Ecto neural progenitor cell (in vitro differentiated cells): ENCODE results near the gene CLHC1.
"Not testable (repeated sequence)": the region's sequence is repeated elsewhere in the genome, so short reads cannot be mapped to it uniquely, and the experiment has no call there.

Experiments used
- DNase-seq: peaks from one replicate; pipeline ENCODE4 v3.0.0-alpha.2; 2018; ENCODE audit warnings: low spot score

Gene CLHC1

DNA sequence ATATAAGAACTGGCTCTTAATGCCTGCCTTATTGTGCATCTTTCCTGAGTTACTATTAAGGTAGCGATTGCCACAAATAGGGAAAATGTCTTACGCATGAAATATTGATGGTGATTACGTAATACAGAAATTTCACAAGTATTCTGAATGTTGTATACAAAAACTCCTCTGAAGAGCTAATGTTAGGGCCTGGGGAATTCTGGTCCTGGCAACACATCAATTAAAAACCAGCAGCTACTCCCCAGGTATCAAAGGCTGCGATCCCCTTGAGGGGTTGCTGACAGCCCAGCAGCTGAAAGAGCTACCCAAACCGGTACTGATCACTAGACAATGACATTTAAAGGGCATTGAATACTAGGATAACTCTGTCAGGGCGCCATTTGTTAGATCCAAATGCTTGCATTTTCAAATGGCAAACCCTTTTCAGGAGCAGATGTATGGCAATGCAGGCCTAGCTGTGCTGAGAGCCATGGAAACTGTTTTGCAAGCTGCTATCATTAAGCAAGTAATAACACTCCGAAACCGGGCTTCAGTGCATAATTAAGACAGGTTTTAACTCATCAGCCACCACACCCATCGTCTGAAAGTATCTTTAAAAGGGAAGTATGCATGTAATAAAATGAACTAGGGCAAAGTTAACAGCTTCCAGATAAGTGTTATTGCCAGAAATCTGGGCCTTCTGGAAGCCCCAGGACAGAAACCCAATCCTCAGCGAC, 78.4 kb downstream of the CLHC1 start:
- DNase-seq: no peak

DNA sequence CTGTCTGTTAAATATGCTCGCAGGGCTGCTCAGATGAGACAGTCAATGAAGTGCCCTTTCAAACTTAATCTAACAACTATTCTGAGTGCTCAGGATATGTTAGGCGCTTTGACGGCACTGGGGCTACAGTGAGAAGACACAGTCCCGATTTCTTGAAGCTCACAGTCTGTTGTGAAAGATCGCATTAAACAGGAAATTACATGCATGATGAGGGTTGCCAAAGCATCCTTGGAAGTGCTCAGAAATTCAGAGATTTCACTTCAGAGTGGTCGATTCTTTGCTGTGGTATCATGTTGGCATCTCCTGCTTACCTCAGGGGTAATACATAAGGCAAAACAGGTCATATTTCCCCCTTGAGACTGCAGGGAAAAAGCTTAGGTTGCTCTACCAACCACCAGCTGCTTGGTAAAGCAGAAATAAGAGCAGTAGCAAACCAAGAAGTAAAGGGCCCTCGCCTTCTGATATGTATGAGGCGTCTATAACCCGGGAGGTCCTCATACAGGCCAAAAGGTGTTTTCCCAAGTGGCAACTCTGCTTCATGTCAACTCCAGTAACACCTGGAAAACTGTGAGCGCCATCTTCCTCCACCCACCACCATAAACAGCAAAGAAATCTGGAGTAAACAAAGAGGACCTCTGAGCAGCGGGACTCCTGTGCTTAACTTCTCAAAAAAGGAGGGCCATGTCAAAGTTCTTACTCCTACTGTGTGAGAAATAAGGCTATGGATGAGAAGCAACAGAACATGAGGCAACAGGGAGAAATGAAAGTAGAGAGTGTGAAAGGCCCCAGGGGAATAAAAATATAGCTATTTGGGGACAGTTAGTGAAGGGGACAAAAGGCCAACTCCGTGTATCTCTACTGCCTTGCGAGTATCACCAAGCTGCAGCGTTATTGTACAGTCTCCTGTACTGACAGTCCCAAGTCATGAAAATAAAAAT, 79.3 kb downstream of the CLHC1 start:
- DNase-seq: no peak

DNA sequence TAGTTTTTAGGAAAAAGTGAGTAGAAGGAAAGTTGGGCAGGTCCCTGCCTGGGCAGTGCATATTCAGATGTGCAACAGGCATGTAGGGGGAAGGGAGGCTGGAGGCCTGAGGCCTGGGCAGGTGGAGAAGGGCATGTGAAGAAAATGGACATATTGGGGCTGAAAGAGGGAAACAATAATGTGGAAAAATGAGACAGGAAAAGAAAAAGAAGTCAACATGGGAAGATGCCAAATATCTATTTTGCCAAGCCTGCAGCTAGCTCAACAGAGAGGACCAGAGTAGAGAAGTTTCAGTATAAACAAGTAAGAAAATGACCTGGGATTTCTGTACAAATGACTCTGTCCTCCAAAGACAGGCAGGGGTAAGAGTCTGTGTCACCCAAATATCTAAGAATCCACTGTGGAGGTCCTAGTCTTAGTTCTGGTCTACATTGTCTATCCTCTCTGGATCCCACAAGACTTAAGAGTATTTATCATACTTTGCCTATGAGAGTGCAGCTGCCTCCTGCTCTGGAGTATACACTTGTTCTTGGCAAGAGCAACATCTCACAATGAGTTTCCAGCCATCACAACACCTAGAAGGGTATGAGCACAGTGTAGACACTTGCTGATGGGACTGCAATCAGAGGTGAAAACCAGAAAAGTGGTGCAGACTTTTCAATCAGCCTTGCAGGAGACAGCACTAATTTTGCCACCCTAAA, 80.2 kb downstream of the CLHC1 start:
- no peak for DNase-seq

DNA sequence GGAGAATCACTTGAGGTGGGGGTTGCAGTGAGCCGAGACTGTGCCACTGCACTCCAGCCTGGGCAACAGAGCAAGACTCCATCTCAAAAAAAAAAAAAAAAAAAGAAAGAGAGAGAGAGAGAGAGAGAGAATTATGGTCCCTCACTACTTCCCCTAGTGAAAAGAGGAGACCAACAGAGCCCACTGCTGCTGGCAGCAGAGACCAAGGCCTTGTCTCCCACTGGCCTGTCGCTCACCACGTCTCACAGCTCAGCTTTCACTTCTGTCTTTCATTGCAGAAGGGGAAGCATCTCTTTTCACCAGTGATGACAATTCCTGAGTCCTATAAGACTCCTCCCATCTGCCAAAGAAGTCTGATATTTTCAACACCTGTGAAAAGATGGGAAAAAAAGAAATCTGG, 81.3 kb downstream of the CLHC1 start:
- DNase-seq: no peak

DNA sequence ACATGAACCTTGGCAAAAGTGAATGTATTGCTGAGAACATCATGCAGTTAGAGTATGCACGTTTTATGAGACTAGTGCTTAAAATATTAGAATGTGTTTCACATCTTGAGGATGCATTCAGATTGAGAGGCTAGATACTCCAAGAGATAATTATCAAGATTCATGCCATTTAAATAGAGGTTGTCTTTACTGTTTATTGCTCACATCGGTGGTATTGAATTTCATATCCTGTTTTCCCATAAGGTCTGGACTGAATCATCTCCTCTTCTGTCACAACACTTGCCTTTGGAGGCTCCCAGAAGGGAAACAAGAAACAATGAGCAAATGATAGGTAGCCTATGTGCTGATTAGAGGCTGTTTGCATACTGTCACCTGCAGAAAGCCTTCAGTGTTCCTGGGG, 83.8 kb downstream of the CLHC1 start:
- DNase-seq: no peak

DNA sequence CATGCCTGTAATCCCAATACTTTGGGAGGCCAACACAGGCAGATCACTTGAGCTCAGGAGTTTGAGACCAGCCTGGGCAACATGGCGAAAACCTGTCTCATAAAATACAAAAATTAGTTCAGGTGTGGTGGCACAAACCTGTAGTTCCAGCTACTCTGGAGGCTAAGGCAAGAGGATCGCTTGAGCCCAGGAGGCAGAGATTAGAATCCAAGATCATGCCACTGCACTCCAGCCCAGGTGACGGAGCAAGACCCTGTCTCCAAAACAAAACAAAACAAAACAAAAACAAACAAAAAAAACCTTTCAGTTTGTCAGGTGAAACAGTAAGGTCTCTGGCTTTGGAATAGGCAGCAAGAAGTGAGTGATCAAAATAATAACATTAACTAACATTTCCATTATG, 84.6 kb downstream of the CLHC1 start:
- no peak for DNase-seq

DNA sequence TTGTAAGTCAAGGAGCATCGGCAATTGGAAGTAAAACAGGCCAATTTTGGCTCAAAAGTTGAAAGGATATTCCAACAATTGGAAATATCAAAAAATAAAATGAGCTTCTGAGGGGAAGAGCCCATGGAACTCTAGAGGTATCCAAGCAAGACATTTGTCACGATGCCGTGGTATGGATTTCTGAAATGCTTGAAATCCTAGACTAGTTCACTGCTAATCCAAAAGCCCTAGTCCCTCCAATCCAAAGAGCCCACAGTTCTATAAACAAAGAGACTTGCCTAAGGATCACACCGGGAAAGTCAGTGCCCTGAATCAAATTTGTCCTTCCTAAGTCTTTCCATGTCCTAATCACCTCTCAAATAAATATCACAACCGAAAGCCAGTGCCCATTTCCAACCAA, 85.1 kb downstream of the CLHC1 start:
- DNase-seq: no peak

DNA sequence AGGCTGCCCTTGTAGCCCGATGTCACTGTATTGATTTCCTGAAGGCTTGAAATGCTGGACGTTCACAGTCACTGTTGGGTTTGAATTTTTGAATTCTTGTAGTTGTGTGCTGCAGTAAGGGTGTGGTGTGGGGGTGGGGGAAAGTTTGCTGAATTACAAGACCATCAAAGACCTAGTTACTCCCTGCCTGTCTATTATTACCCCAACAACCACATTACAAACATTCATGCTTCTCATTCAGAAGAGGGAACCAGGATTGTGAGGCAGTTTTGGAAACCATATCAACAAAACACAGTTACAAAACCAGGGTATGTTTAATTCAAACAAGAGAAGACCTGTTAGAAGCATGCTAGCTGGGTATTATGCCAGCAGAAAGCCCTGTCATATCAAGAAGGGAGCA, 85.8 kb downstream of the CLHC1 start:
- no peak for DNase-seq

DNA sequence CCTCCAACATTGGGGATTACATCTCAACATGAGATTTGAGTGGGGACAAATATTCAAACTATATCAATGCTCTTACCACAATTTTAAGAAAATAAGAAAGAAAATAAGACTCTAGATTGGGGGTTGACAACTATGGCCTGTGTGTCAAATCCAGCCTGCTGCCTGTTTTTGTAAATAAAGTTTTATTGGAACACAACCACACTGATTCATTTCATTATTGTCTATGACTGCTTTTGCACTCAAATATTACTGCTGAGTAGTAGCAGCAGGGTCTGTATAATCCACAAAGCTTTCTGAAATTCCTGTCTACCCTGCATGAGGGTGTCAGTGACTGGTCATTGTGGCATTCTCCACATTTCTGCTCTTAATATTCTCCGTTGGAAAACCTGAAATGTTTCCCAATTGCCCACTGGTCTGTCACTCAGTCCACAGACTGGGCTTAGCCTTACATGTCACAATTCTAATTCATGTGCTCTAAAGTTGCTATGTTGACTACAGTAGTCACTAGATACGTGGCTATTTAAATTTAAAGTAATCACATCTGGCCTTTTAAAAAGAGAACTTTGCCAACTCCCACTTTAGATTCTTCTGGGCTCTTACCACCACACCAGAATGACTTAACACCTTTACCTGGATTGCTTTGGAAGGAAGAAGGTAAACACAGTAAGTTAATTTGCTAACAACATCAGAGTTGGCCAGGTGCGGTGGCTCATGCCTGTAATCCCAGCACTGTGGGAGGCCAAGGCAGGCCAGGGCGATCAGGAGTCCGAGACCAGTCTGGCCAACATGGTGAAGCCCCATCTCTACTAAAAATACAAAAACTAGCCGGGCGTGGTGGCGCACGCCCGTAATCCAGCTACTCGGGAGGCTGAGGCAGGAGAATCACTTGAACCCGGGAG, 86.9 kb downstream of the CLHC1 start:
- no peak for DNase-seq

DNA sequence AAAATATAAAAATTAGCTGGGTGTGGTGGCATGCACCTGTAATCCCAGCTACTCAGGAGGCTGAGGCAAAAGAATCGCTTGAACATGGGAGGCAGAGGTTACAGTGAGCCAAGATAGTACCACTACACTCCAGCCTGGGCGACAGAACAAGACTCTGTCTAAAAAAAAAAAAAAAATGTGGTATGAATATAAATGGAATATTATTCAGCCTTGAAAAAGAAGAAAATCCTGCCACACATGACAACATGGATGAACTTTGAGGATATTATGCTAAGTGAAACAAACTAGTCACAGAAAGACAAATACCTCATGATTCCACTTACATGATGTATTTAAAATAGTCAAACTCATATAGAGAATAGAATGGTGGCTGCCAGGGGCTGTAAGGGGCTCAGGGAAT, 88.4 kb downstream of the CLHC1 start:
- DNase-seq: not testable (repeated sequence)

DNA sequence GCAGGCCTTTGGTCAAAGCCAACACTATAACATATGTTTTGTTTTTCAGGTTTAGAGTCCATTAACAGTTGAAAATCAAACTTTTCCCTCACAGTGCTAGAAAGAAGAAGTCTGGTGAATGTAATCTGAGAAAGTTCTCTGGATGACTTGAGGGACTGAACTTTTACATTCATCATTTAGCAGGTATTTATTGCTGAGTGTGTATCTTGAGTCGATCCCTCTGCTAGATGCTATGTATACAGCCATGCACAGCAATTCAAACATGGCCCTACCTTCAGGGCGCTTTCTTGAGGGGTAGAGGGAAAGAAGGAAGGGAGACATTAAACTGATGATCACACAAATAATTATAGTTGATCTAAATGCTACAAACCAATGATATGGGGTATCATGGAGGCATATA, 89.6 kb downstream of the CLHC1 start:
- no peak for DNase-seq

DNA sequence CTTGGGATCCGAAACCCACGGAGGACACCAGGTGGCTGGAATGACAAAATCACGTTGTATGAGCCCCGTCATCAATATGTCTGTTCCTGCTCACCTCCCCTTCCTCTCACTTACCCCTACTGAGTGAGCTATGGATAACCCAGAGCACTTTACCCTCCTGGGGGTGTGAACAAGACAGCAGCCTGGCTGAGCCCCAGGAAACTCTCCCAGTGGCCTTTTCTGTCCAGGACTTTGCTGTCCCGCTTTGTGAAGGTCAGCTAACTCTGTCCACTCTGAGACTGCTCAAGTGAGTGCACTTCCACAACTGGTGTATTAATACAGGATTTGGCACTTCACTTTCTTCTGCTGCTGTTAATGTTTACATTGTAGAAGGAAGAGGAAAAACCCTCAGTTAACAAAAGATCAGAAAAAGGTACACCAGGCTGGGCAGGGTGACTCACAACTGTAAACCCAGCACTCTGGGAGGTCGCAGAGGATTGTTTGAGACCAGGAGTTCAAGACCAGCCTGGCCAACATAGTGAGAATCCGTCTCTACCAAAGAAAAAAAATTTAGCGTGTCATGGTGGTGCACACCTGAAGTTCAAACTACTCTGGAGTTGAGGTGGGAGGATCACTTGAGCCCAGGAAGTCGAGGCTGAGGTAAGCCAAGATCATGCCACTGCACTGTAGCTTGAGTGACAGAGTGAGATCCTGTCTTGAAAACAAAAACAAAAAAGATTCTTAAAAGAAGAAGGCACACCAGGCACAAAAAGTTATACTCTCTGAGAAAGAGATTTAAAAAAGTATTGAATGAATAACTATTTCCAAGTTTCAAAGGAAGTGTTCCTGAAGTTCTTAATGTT, 90.3 kb downstream of the CLHC1 start:
- DNase-seq: no peak

DNA sequence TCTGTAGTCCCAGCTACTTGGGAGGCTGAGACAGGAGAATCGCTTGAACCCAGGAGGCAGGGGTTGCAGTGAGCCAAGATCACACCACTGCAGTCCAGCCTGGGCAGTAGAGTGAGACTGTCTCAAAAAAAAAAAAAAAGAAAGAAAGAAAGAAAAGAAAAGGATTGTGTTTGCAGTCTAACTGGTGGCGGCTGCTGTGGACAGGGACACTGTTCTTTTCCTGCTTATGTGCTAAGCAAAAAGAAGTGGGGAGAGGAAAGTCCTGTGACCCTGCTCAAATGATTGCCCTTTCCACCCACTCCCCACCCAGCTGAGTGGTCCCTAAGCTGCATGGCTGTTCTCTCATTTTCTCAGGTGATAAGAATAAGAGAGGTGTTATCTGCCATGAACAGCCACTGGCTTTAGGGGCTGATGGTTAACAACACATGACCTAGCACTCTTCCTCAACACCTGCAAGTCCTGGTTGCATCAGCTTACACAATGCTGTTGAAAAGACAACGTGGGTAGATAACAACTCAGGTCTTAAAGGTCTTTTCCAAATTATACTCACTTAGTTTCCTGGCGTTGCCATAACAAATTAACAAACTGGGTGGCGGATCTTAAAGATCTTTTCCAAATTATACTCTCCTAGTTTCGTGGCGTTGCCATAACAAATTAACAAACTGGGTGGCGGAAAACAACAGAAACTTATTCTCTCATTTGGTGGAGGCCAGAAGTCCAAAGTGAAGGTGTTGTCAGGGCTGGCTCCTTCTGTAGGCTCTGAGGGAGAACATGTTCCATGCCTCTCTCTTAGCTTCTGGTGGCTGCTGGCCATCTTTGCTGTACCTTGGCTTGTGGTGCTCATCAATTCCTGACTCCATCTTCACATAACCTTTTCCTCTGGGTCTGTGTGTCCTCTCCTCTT, 91.5 kb downstream of the CLHC1 start:
- DNase-seq: no peak

DNA sequence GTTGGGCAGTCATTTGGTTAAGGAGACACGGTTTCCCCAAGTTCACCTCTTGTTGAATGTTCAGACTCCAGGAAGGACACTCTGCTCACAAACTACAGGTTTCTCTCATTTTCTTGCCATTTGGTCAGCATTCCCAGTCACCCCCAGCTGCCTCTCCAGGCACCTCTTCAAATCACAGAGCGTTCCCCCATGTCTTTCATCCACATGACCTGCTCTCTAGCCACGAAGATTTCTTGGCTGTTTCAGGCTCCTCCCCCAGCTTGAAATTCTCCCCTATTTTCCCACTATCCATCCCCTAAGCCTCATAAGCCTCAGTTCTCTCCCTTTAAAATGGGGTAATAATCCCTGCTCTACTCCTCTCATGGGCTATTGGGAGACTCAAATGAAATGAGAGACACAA, 92.8 kb downstream of the CLHC1 start:
- DNase-seq: no peak

DNA sequence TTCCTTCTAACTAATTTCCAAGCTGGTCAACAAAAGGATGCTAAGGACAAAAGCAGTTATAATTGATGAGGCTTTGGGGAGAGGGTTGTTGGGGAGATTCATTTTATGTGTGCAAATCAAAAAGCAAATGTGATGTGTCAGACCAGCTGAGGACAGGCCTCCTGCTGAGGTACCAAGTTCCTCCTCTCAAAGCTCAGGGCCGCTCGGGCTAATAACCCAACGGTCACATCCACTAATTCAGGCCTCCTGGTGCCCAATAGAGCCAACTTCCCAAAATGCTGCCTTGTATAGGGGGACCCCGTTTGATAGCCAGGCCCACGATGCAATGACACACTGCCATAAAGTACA, 93.2 kb downstream of the CLHC1 start:
- no peak for DNase-seq

DNA sequence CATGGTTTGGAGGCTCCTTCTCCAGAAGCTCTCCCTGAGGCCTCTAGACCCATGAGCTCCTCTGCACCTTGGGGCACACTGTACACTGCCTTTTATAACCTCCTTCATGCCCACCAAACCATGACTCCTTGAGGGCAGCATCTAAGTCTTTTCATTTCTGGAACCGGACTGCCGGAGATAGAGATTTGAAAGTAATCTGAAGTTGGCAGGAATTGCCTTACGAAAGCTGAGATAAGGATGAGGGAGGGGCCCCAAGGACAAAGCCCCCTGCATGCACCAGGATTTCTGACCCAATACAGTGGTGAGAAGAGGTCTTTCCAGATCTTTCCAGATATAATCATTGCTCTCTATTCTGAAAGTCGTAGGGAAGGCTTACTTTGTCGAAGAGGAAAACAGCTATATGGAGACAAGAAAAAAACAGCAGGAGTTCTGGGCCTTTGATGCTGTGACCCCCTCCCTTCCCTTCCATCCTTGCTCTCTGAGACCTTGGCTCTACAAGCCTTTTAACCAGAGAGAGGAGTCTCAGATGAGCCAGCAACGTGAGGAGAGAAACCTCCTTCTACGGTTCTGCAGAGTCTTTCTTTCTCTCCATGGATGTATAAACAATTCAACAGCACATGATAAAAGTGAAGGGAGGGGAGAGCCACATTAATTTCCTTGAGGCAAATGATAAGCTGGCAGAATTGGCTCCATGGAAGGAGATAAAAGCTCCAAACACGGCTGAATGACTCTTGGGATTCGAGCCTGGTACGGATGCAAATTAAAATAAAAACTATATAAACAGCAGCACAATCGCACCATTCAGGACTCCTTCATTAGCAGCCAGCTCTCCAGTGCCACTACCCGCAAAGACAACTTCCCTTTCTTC, 93.8 kb downstream of the CLHC1 start:
- DNase-seq: no peak

DNA sequence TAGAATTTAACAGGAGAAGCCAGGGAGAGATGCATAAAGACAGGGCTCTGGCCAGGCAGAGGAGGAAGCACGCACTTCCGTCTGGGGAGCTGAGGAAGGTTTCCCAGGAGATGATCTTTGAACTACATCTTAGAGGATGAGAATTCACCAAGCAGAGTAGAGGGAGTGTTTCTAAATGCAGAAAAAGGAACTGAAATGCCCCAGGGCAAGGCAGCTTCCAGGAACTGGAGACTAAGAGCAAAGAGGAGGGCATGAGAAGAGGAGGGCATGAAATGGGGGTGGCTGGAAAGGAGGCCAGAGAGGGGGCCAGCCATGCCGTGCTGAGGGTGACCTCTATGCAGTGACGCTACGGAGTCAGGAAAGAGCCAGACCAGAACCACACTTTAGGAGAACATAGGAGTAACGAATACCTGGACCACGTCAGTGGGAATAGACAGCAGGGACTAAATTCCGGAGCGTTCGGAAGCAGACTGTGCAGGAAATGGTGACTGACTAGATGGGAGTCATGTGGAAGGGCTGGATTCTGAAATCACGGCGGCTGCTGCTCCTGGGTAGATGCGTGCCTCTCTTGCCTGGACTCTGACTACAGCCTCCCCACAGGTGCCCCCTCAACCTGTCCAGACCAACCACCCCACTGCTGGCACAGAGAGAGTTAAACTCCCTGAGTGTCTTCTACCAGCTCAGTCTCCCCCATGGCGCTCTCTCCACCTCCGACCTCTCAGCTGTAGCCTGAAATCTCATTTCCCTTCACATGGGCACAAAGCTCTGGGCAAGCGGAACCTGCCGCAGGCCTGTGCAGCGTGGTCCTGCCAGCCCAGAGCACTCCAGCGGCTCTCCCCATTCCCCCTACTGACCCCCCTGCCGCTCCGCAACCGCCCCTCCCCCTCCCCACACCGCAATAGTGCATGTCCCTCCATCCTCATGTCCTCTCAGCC, 94.8 kb downstream of the CLHC1 start:
- no peak for DNase-seq

DNA sequence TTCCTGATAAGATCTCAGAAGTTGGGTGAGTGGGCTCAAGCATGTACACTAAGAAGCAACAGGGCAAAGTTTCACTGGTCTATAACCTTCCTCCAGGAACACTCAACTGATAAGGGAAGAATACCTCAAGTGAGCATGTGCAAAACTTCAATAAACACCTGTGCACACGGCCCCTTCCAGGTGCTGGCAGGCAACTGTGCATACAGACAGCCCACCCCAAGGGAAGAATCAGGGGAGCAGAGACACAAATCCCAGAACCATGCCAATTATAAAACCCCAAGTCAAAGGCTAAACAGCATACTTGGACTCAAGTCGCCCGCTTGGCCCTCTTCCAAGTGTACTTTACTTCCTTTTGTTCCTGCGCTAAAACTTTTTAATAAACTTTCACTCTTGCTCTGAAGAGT, 96.0 kb downstream of the CLHC1 start:
- no peak for DNase-seq
